Neural progenitor cell (in vitro differentiated cells): ENCODE results near the gene AXL. TPM values are rescaled to one million over a fixed set of nuclear protein-coding genes. Genes with fewer than 3 reads are reported as not detected.

Source experiments
- DNase-seq: peaks from one replicate; pipeline ENCODE4 v3.0.0-alpha.2; 2016; ENCODE audit warnings: low spot score
- H2AFZ ChIP-seq: fragments of 200-600 bp; sonication (generic); replicated peaks from 2 replicates; pipeline ENCODE4 v1.6.1; 2016; ENCODE audit warnings: antibody characterized with exemption
- H3F3A ChIP-seq: fragments of 200-600 bp; sonication (generic); 2 replicates; pipeline ENCODE4 v1.6.1; 2016; ENCODE audit warnings: antibody characterized with exemption, low read depth
- H3K27ac ChIP-seq: fragments of 200-600 bp; sonication (generic); 2 replicates; pipeline ENCODE4 v1.5.1; 2016; ENCODE audit warnings: mild to moderate bottlenecking
- H3K27me3 ChIP-seq: fragments of 200-600 bp; sonication (generic); 2 replicates; pipeline ENCODE4 v1.6.1; 2016; ENCODE audit warnings: mild to moderate bottlenecking, moderate library complexity
- H3K36me3 ChIP-seq: fragments of 200-600 bp; sonication (generic); 2 replicates; pipeline ENCODE4 v1.5.1; 2016
- H3K4me1 ChIP-seq: fragments of 200-600 bp; sonication (generic); 2 replicates; pipeline ENCODE4 v1.6.1; 2016; ENCODE audit warnings: mixed run types
- H3K4me2 ChIP-seq: fragments of 200-600 bp; sonication (generic); 2 replicates; pipeline ENCODE4 v1.6.1; 2016
- H3K4me3 ChIP-seq: fragments of 200-600 bp; sonication (generic); 2 replicates; pipeline ENCODE4 v1.5.1; 2016
- H3K79me2 ChIP-seq: fragments of 200-600 bp; sonication (generic); 2 replicates; pipeline ENCODE4 v1.6.1; 2016; ENCODE audit warnings: low read depth
- H3K9ac ChIP-seq: fragments of 200-600 bp; sonication (generic); 2 replicates; pipeline ENCODE4 v1.6.1; 2016
- H3K9me3 ChIP-seq: fragments of 200-600 bp; sonication (generic); 2 replicates; pipeline ENCODE4 v1.5.1; 2016; ENCODE audit warnings: low read depth
- H4K20me1 ChIP-seq: fragments of 200-600 bp; sonication (generic); 2 replicates; pipeline ENCODE4 v1.6.1; 2016; ENCODE audit warnings: low read depth
- H3K27ac Mint-ChIP-seq: 3 replicates; pipeline ENCODE4 v1.8.0; 2021; ENCODE audit warnings: mixed read lengths
- H3K27me3 Mint-ChIP-seq: 2 replicates; pipeline ENCODE4 v1.8.0; 2022; ENCODE audit warnings: low read depth, mild to moderate bottlenecking, inconsistent platforms, moderate library complexity, mixed read lengths; ENCODE audit not compliant: insufficient read depth
- H3K36me3 Mint-ChIP-seq: 3 replicates; pipeline ENCODE4 v1.8.0; 2021; ENCODE audit warnings: mixed read lengths
- H3K4me1 Mint-ChIP-seq: 3 replicates; pipeline ENCODE4 v1.8.0; 2021; ENCODE audit warnings: mixed read lengths
- H3K4me3 Mint-ChIP-seq: 3 replicates; pipeline ENCODE4 v1.8.0; 2021; ENCODE audit warnings: mild to moderate bottlenecking, moderate library complexity, mixed read lengths
- H3K9me3 Mint-ChIP-seq: 3 replicates; pipeline ENCODE4 v1.8.0; 2020; ENCODE audit warnings: mixed read lengths
- EZH2 ChIP-seq: fragments of 200-600 bp; sonication (generic); IDR thresholded peaks from 2 replicates; pipeline ENCODE4 v1.6.1; 2017; ENCODE audit warnings: antibody characterized with exemption, mild to moderate bottlenecking, moderate library complexity
- EZH2phosphoT487 ChIP-seq: fragments of 200-600 bp; sonication (generic); IDR thresholded peaks from 2 replicates; pipeline ENCODE4 v1.6.1; 2017; ENCODE audit warnings: antibody characterized with exemption
- total RNA-seq: library from RNA; depleted of rRNA; stranded (reverse); fragments of >200 nt; gene quantifications from 2 replicates; pipeline ENCODE4 v1.2.3, GENCODE V29; 2015; ENCODE audit warnings: low replicate concordance
- TF ChIP-seq, protein P1 (sequence below): fragments of 200-600 bp; sonication (generic); IDR thresholded peaks from 2 replicates; pipeline ENCODE4 v1.5.1; 2017; ENCODE audit warnings: antibody characterized with exemption, mild to moderate bottlenecking

The AXL gene
- total RNA-seq, 1 donor from 2014 or later = 24.7 TPM

DNA sequence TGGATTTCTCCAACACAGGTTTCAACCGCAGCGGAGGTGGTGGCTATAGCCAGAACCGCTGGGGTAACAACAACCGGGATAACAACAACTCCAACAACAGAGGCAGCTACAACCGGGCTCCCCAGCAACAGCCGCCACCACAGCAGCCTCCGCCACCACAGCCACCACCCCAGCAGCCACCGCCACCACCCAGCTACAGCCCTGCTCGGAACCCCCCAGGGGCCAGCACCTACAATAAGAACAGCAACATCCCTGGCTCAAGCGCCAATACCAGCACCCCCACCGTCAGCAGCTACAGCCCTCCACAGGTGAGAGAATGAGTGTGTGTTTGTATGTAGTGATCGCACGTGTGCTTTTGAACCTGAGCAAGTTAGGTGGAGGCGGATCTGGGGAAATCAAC is 84.9 kb downstream of the AXL start:
- H3K36me3 ChIP-seq = peaks cover 7% of the 10 kb centered on the region
- H3K27me3 ChIP-seq = no peaks in the 10 kb centered on the region
- no peaks in the 10 kb centered on the region for H3K9me3 Mint-ChIP-seq
- no peak overlapping the region for H2AFZ ChIP-seq
- H3K27me3 Mint-ChIP-seq = no peaks in the 10 kb centered on the region
- no peaks in the 10 kb centered on the region for H3K79me2 ChIP-seq
- H3K4me3 Mint-ChIP-seq = no peak overlapping the region
- no peak overlapping the region for H3K9ac ChIP-seq
- H3K4me2 ChIP-seq = no peak overlapping the region
- H3K9me3 ChIP-seq = no peaks in the 10 kb centered on the region
- no peak overlapping the region for H3K4me3 ChIP-seq
- no peaks in the 10 kb centered on the region for H3K4me1 ChIP-seq
- DNase-seq = no peak
- H3K36me3 Mint-ChIP-seq = peaks cover 36% of the 10 kb centered on the region
- TF ChIP-seq EZH2 (no peak), EZH2phosphoT487 (no peak)
- TF ChIP-seq, protein P1, sequence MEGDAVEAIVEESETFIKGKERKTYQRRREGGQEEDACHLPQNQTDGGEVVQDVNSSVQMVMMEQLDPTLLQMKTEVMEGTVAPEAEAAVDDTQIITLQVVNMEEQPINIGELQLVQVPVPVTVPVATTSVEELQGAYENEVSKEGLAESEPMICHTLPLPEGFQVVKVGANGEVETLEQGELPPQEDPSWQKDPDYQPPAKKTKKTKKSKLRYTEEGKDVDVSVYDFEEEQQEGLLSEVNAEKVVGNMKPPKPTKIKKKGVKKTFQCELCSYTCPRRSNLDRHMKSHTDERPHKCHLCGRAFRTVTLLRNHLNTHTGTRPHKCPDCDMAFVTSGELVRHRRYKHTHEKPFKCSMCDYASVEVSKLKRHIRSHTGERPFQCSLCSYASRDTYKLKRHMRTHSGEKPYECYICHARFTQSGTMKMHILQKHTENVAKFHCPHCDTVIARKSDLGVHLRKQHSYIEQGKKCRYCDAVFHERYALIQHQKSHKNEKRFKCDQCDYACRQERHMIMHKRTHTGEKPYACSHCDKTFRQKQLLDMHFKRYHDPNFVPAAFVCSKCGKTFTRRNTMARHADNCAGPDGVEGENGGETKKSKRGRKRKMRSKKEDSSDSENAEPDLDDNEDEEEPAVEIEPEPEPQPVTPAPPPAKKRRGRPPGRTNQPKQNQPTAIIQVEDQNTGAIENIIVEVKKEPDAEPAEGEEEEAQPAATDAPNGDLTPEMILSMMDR = no peak
- H4K20me1 ChIP-seq = peaks cover 15% of the 10 kb centered on the region
- H3K27ac Mint-ChIP-seq = no peak overlapping the region
- peaks cover 48% of the 10 kb centered on the region for H3F3A ChIP-seq
- no peak overlapping the region for H3K27ac ChIP-seq
- peaks cover 8% of the 10 kb centered on the region for H3K4me1 Mint-ChIP-seq

DNA sequence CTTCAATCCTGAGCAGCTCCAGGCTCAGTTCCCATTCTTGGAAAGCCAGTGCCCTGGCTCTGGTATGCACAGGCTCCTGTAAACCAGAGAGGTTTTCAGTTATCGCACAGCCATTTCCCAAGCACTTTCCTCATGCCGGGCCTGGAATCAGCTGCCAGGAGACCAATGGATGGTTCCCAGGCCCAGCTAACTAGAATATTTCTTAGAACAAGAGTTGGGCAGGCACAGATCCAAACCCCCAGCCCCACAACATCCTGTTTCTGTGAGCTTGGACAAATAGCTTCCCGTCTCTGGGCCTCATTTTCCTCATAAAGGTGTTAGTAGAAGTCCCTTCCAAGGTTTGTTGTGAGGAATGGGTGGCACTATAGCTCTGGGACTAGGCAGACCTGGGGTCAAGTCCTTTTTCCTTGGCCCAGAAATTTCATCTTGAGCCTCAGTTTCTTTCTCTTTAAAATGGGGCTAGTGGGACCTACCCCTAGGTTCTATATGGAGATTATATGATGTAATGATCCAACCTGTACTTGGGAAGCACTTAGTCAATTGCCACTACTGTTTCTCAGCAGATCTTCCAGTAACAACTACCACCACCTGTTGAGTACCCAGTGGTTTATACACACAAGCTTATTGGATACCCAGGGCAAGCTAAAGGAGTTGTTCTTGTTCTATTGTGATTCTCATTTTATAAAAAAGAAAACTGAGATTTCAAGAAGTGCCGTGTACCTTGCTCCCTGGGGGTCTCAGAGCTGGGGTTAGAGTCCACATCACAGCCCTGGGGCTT is 85.9 kb downstream of the AXL start:
- Mint-ChIP-seq H3K27ac (no peak overlapping the region), H3K36me3 (peaks cover 28% of the 10 kb centered on the region), H3K9me3 (no peaks in the 10 kb centered on the region), H3K27me3 (no peaks in the 10 kb centered on the region), H3K4me3 (no peak overlapping the region), H3K4me1 (peaks cover 13% of the 10 kb centered on the region)
- Histone ChIP-seq H3K4me3 (no peak overlapping the region), H3K9me3 (no peaks in the 10 kb centered on the region), H3K36me3 (peaks cover 7% of the 10 kb centered on the region), H3K79me2 (no peaks in the 10 kb centered on the region), H3F3A (peaks cover 57% of the 10 kb centered on the region), H3K4me1 (no peaks in the 10 kb centered on the region), H2AFZ (no peak overlapping the region), H3K4me2 (no peak overlapping the region), H3K9ac (no peak overlapping the region), H3K27ac (no peak overlapping the region), H4K20me1 (peaks cover 9% of the 10 kb centered on the region), H3K27me3 (no peaks in the 10 kb centered on the region)
- no peak for DNase-seq
- TF ChIP-seq, protein P1 = no peak
- TF ChIP-seq EZH2 (no peak), EZH2phosphoT487 (no peak)

DNA sequence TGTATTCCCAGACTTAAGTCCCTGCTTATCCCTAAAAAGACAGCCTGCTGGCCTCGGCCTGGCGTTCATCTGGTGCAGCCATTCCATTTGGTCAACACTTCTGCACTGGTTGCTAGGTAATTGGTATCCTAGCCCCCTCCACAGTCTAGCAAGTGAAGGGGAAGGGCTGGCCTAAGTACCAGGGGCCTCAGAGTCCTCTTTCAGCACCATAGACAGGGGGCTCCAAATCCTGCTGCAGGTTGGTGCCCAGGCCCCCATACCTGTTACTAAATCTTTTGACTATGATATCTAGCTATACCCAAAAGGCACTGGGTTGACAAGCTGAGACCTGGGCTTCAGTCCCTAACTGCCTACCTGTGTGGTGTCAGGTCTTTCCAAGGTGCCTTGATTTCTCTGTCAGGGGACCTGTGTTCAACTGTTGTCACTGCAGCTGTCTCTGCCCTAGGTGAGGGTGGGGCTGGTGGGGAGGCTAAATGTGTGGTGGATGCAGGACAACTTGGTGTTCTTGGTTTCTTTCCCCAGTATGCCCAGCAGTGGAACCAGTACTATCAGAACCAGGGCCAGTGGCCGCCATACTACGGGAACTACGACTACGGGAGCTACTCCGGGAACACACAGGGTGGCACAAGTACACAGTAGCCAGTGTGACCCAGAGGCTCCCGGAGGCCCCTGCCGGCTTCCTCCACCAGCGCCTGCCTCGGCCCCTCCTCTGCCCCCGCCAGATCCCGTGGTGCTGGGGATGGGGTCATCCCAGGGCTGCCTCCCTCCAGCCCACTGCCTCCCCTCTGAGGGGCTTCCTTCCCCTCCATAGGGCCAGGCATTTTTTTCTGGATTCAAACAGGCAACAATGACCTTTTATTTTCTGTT is 87.1 kb downstream of the AXL start:
- peaks cover 7% of the 10 kb centered on the region for H3K36me3 ChIP-seq
- TF ChIP-seq EZH2 (no peak), EZH2phosphoT487 (no peak)
- TF ChIP-seq, protein P1 = no peak
- H3K27ac ChIP-seq = peak overlapping the region; percentile 85
- peaks cover 5% of the 10 kb centered on the region for H3K4me1 ChIP-seq
- H3K9me3 ChIP-seq = no peaks in the 10 kb centered on the region
- Mint-ChIP-seq H3K27me3 (peaks cover 5% of the 10 kb centered on the region), H3K36me3 (peaks cover 28% of the 10 kb centered on the region), H3K9me3 (no peaks in the 10 kb centered on the region), H3K4me3 (no peak overlapping the region), H3K4me1 (peaks cover 18% of the 10 kb centered on the region), H3K27ac (no peak overlapping the region)
- H3K9ac ChIP-seq = no peak overlapping the region
- no peak overlapping the region for H2AFZ ChIP-seq
- H3K27me3 ChIP-seq = no peaks in the 10 kb centered on the region
- DNase-seq = no peak
- peaks cover 6% of the 10 kb centered on the region for H4K20me1 ChIP-seq
- no peak overlapping the region for H3K4me3 ChIP-seq
- peaks cover 67% of the 10 kb centered on the region for H3F3A ChIP-seq
- H3K4me2 ChIP-seq = no peak overlapping the region
- H3K79me2 ChIP-seq = peaks cover 7% of the 10 kb centered on the region
